Endometrial microvascular endothelial cells (primary cell): ENCODE data around the gene FUT2. TPM values are rescaled to one million over a fixed set of nuclear protein-coding genes. Genes with fewer than 3 reads are reported as not detected.
"Not testable (repeated sequence)": the region's sequence is repeated elsewhere in the genome, so short reads cannot be mapped to it uniquely, and the experiment has no call there.

Experiments
- in situ Hi-C: cut with HindIII; loops from 2 replicates; pipeline ENCODE4 v1.10.0; 2017; ENCODE audit warnings: low sequenced_read_pairs, low pct_unique_long_range_greater_than_20kb; ENCODE audit errors: inconsistent ontology term
- total RNA-seq: library from RNA; depleted of rRNA; stranded (reverse); fragments of >200 nt; gene quantifications from one replicate; pipeline ENCODE4 v1.2.3, GENCODE V29; 2015; ENCODE audit errors: inconsistent ontology term

Gene FUT2
- not detected for total RNA-seq

DNA sequence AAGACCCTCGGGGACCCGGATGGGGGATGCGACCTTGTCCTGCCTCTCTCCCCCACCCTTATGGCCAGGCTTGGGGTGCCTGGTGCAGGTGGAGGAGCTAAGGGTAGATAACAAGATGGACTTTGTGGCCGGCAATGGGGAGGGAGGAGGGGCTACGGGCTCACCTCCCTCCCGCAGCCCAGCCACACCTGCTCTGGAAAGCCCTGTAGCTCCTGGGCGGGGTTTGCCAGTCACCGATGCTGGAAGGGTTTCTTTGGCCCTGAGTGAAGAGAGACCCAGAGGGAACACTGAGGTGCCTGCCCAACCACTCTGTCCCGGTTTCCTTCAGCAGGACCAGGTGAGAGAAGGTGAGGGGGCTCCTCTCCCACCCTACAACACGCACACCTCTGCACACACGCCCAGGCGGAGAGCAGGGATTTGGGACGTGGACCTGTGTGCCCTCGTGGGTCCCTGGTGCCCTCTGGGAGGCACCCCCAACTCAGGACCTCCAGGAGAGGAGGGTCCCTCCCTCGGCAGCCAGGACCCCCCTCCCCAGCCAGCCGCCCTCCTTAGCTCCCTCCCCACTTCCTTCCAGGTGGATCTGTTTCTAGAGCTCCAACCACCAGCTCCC, at the start of gene FUT2:
Gene FUT2, plus strand, starts transcription at position 229 of the 610 bp plus-strand sequence. CDS start 6,986 bp downstream, outside the sequence.
- in situ Hi-C loops: no loop called here

GRCh38 chr19:48646001-48646721, 49.6 kb upstream of the FUT2 start, which contains the start of gene CA11:
Gene CA11, minus strand, starts transcription at chr19:48646187. Its CDS starts 555 bp downstream, at chr19:48645632.
- in situ Hi-C loops: no loop called here

GRCh38 chr19:48646722-48647216, 49.0 kb upstream of the FUT2 start:
- in situ Hi-C loops: no loop called here

GRCh38 chr19:48648134-48648533, 47.6 kb upstream of the FUT2 start:
- in situ Hi-C loops: no loop called here

GRCh38 chr19:48650974-48651682, 44.6 kb upstream of the FUT2 start:
- in situ Hi-C loops: no loop called here

DNA sequence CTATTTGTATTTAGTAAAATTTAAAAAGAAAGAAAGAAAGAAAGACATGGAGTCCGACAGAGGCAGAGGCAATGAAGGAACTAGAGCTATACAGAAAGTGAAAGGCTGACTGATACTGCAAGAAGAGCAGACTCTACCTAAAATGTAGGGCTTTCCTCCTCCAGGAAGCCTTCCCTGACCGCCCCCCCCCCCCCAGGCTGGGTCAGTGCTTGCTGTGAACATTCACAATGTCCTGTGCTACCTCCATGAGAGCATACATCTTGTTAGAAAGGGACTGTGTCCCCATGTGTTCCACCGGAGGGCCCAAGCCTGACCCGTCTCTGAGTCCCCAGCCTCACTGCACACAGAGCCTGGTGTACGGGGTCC, 44.1 kb upstream of the FUT2 start:
- in situ Hi-C loops: no loop called here

DNA sequence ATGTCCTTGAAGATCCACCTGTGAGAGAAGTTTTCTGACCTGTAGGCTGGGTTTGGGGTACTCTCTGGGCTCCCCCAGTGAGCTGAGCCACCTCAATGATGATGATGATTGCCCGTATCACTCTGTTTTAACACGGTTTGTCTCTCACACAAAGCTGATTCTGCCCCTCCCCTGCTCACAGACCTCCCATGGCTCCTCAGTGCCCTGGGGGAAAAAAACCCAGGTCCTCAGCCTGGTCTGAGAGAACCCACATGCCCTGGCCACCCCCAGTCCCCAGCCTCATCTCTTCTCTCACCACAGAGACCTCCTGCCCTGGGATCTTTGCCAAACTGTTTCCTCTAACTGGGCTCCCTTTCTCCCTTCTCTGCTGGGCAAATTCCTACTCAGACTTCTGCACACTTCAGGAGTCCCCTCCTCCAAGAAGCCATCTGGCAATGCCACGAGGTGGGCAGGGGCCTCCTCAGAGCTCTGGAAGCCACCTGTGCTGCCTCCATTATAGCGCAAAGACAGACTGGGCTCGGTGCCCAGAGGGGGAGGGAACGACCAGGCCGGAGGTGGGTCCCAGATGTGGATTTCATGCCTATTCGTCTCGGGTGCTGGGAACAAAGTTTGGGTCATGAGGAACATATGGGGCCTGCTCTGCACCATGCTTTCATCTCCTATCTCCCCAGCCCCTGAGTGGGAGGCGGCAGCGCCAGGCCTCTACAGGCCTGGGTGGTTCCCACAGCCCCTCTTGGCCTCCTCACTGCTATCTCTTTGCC, 41.3 kb upstream of the FUT2 start:
- in situ Hi-C loops: no loop called here

DNA sequence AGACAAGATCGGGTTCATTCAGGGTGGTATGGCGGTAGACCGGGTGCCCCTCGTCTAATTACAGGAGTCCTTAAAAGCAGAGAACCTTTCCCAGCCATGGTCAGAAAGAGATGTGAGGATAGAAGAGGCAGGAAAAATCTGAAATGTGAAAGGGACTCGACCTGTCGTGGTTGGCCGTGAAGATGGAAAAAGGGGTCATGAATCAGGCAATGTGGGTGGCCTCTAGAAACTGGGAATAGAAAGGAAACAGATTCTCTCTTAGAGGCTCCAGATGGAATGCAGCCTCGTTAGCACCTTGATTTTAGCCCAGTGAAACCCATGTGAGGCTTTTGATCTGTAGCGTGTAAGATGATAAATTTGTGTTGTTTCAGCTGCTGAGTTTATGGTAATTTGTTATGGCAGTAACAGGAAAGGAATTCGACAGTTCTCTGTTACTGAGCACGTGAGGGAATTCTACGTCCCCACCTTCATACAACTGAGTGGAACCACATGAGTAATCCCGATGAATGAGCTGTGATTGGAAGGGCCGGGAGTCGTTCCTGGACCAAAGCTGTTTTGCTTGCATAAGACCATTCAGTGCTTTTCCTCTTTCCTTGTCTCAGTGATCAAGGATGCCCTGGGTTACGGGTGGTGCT, 38.8 kb upstream of the FUT2 start:
- in situ Hi-C loops: no loop called here

DNA sequence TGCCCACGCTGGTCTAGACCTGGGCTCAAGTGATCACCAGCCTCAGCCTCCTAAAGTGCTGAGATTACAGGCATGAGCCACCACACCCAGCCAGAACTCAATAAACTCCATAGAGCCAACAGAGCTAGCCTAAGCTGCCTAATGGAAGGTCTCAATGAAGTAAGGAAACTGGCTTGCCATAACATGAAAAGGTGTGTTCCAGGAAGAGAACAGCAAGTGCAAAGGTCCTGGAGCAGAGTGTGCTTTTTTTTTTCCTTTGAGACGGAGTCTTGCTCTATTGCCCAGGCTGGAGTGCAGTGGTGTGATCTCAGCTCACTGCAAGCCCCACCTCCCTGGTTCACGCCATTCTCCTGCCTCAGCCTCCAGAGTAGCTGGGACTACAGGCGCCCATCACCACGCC, 37.9 kb upstream of the FUT2 start:
- in situ Hi-C loops: not testable (repeated sequence)

- in situ Hi-C loops: no loop called here
Measured at GRCh38 chr19:48658483-48658882, 37.3 kb upstream of the FUT2 start.

DNA sequence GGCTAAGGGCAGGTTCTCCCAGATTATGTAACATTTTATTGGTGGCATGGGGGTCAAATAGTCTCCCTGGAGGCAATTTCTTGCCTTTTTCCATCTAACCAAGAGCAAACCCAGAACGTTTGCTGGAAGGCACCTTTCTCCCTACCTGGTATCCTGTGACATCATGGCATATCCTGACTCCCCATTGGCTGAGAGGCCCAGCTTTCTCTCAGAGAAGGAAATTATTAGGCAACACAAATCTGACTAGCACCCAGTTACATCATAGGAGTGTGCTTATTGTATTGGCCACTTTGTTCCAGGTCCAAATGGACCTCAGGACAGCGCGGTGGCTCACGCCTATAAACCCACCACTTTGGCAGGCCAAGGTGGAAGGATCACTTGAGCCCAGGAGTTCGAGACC, 36.0 kb upstream of the FUT2 start:
- in situ Hi-C loops: no loop called here

DNA sequence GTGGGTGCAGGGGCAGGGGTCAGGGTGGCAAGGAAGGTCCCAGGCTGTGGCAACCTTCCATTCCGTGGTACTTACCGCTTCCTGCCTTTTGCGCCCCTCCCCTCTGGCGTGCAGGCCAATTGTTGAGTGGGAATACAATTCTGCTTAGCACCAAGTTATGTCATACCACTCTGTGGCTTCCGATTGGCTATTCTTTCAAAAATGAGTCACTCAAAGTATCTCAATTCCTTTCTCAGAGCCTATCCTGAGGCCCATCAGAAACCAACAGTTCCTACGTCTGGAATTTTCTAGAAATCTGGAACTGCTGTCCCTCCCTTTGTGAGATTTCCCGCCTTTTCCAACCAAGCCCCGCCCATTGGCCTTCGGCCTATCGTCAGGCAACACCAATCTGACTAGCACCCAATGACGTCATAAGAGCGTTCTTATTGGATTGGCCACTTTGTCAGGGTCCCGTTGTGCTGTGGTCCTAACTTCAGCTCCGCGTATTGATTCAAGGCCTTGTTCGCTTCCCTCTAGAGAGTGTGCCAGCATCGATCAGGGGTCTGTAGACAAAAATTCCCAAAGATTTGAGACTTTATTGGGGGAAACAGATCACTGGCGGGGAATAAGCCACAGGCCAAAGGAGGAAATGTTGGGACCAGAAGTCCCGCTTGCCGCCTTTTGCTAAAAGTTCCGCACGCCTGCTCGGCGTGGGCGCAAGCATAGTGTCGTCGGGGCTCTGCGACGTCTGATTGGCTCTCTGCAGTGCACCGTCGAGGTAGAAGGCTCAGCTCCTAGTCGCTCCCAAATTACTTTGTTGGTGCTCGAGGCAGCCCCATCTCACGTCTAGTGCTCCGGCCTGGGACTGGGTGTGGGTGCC, 34.7 kb upstream of the FUT2 start:
- in situ Hi-C loops: no loop called here

DNA sequence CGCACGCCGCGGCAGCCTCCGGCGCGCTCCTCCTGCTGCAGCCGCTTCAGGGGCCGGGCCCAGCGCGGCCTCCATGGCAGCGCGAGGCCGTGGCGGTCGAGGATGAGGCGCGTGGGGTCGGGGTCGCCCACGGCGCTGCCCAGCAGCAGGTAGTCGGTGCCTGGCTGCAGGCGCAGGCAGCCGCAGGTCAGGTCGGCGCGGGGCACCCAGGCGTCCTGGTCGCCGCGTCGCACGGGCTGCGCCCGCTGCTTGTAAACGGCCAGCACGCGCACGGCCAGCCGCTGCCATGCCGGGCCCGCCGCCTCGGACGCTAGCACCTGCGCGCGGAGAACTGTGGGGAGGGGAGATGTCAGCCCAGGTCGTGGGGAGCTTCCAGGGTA, 34.1 kb upstream of the FUT2 start:
- in situ Hi-C loops: no loop called here

- in situ Hi-C loops: no loop called here
Measured at GRCh38 chr19:48663667-48664066, 32.1 kb upstream of the FUT2 start.

GRCh38 chr19:48664476-48664875, 31.3 kb upstream of the FUT2 start:
- in situ Hi-C loops: no loop called here

- in situ Hi-C loops: no loop called here
Measured at GRCh38 chr19:48665786-48666185, 30.0 kb upstream of the FUT2 start.

GRCh38 chr19:48668332-48668731, 27.4 kb upstream of the FUT2 start:
- in situ Hi-C loops: no loop called here

DNA sequence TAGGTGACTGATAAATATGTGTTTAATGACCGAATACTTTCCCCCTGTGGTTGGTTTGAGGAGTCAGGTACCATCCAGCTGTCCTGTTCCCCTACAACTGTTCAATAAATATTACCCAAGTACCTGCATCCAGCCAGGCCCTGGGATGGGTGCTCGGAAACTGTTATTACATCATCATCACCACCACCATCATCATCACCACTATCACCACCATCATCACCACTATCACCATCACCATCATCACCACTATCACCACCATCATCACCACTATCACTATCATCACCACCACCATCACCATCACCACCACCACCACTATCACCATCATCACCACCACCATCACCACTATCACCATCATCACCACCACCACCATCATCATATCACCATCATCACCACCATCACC, 27.0 kb upstream of the FUT2 start:
- in situ Hi-C loops: no loop called here
